ENCODE data around the gene FBLN2. TPM values are rescaled to one million over a fixed set of nuclear protein-coding genes. Genes with fewer than 3 reads are reported as not detected.

Gene FBLN2
- total and polyA plus RNA-seq, 4 donors, result 1.3 to 9.1 (median 4.3) TPM

GRCh38 chr3:13597661-13598060, 48.7 kb downstream of the FBLN2 start:
- Histone ChIP-seq H3K27me3 (ENCODE audit: control insufficient read depth in 4 of 4, insufficient read depth in 4 of 4, low read length in 3 of 4) (peaks cover 0 to 9% (median 2%) of the 10 kb centered on the region in 4 donors), H3K4me1 (ENCODE audit: control insufficient read depth in 4 of 4, insufficient read depth in 4 of 4, low read length in 3 of 4) (no peaks in the 10 kb centered on the region), H3K9ac (ENCODE audit: low read depth in 1 of 2, low read length in 2 of 2) (no peak overlapping the region), H3K9me3 (ENCODE audit: control insufficient read depth in 4 of 4, low read length in 3 of 4) (no peaks in the 10 kb centered on the region), H3K27ac (ENCODE audit: low read depth in 1 of 2, low read length in 2 of 2) (no peak overlapping the region), H3K36me3 (ENCODE audit: control insufficient read depth in 4 of 4, insufficient read depth in 3 of 4, low read depth in 1 of 4, low read length in 3 of 4) (no peaks in the 10 kb centered on the region), H3K4me3 (ENCODE audit: low read depth in 1 of 3, low read length in 3 of 3) (no peak overlapping the region)
- 63% methylated on average over 8 of the region's 8 CpGs for WGBS
- TF ChIP-seq ZBTB33 (IDR thresholded peaks at IDR 0.05), result no peak
- DNase-seq (ENCODE audit: low spot score), result no peak

GRCh38 chr3:13598201-13598600, 49.3 kb downstream of the FBLN2 start:
- Histone ChIP-seq H3K9me3 (ENCODE audit: control insufficient read depth in 4 of 4, low read length in 3 of 4) (no peaks in the 10 kb centered on the region), H3K4me1 (ENCODE audit: control insufficient read depth in 4 of 4, insufficient read depth in 4 of 4, low read length in 3 of 4) (no peaks in the 10 kb centered on the region), H3K27me3 (ENCODE audit: control insufficient read depth in 4 of 4, insufficient read depth in 4 of 4, low read length in 3 of 4) (peaks cover 0 to 9% (median 2%) of the 10 kb centered on the region in 4 donors), H3K36me3 (ENCODE audit: control insufficient read depth in 4 of 4, insufficient read depth in 3 of 4, low read depth in 1 of 4, low read length in 3 of 4) (no peaks in the 10 kb centered on the region), H3K4me3 (ENCODE audit: low read depth in 1 of 3, low read length in 3 of 3) (no peak overlapping the region), H3K27ac (ENCODE audit: low read depth in 1 of 2, low read length in 2 of 2) (no peak overlapping the region), H3K9ac (ENCODE audit: low read depth in 1 of 2, low read length in 2 of 2) (no peak overlapping the region)
- TF ChIP-seq JUND (IDR thresholded peaks at IDR 0.05) (no peak), FOXA2 (IDR thresholded peaks at IDR 0.05) (no peak), TAF1 (conservative IDR thresholded peaks at IDR 0.05) (no peak), GABPA (IDR thresholded peaks at IDR 0.05 in 1 of 2, conservative IDR thresholded peaks at IDR 0.05 in 1 of 2) (no peak), EGR1 (IDR thresholded peaks at IDR 0.05; ENCODE audit: low read depth in 2 of 2) (no peak), HNF4A (conservative IDR thresholded peaks at IDR 0.05) (no peak), SP1 (IDR thresholded peaks at IDR 0.05) (no peak)
- no peak for DNase-seq (ENCODE audit: low spot score)
- 74% methylated on average over 5 of the region's 5 CpGs for WGBS

- peaks cover 0 to 9% (median 2%) of the 10 kb centered on the region in 4 donors for H3K27me3 ChIP-seq (ENCODE audit: control insufficient read depth in 4 of 4, insufficient read depth in 4 of 4, low read length in 3 of 4)
- DNase-seq (ENCODE audit: low spot score), result no peak
- H3K36me3 ChIP-seq (ENCODE audit: control insufficient read depth in 4 of 4, insufficient read depth in 3 of 4, low read depth in 1 of 4, low read length in 3 of 4), result no peaks in the 10 kb centered on the region
- WGBS, result 62% methylated on average over 10 of the region's 10 CpGs
- H3K27ac ChIP-seq (ENCODE audit: low read depth in 1 of 2, low read length in 2 of 2), result no peak overlapping the region
- TF ChIP-seq EGR1 (IDR thresholded peaks at IDR 0.05; ENCODE audit: low read depth in 2 of 2) (no peak), SP1 (IDR thresholded peaks at IDR 0.05) (no peak), MAX (IDR thresholded peaks at IDR 0.05) (no peak), GABPA (IDR thresholded peaks at IDR 0.05 in 1 of 2, conservative IDR thresholded peaks at IDR 0.05 in 1 of 2) (no peak), FOXA1 (IDR thresholded peaks at IDR 0.05) (no peak), HNF4G (IDR thresholded peaks at IDR 0.05) (no peak), HNF4A (conservative IDR thresholded peaks at IDR 0.05) (no peak), TAF1 (conservative IDR thresholded peaks at IDR 0.05) (no peak)
- TF ChIP-seq, protein P1, sequence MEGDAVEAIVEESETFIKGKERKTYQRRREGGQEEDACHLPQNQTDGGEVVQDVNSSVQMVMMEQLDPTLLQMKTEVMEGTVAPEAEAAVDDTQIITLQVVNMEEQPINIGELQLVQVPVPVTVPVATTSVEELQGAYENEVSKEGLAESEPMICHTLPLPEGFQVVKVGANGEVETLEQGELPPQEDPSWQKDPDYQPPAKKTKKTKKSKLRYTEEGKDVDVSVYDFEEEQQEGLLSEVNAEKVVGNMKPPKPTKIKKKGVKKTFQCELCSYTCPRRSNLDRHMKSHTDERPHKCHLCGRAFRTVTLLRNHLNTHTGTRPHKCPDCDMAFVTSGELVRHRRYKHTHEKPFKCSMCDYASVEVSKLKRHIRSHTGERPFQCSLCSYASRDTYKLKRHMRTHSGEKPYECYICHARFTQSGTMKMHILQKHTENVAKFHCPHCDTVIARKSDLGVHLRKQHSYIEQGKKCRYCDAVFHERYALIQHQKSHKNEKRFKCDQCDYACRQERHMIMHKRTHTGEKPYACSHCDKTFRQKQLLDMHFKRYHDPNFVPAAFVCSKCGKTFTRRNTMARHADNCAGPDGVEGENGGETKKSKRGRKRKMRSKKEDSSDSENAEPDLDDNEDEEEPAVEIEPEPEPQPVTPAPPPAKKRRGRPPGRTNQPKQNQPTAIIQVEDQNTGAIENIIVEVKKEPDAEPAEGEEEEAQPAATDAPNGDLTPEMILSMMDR (IDR thresholded peaks at IDR 0.05; ENCODE audit: low read depth, low read length, missing input control), result no peak
- H3K9ac ChIP-seq (ENCODE audit: low read depth in 1 of 2, low read length in 2 of 2), result no peak overlapping the region
- H3K4me1 ChIP-seq (ENCODE audit: control insufficient read depth in 4 of 4, insufficient read depth in 4 of 4, low read length in 3 of 4), result no peaks in the 10 kb centered on the region
- H3K9me3 ChIP-seq (ENCODE audit: control insufficient read depth in 4 of 4, low read length in 3 of 4), result no peaks in the 10 kb centered on the region
- no peak overlapping the region for H3K4me3 ChIP-seq (ENCODE audit: low read depth in 1 of 3, low read length in 3 of 3)
Measured at GRCh38 chr3:13598926-13599886, 50.3 kb downstream of the FBLN2 start.
